H9 (cell line): ENCODE results near the gene TRIM2. TPM values are rescaled to one million over a fixed set of nuclear protein-coding genes. Genes with fewer than 3 reads are reported as not detected.

Experiments used
- DNase-seq: peaks from one replicate; pipeline ENCODE4 v3.0.0-alpha.2; 2017
- H2AFZ ChIP-seq: one replicate; pipeline ENCODE4 v1.6.1; 2013; ENCODE audit warnings: mild to moderate bottlenecking, low read length, control low read depth, moderate library complexity
- H2AK5ac ChIP-seq: 2 replicates; pipeline ENCODE4 v1.6.1; 2013; ENCODE audit warnings: low read length, control low read depth, mixed read lengths; ENCODE audit not compliant: insufficient read length
- H2BK120ac ChIP-seq: one replicate; pipeline ENCODE4 v1.6.1; 2013; ENCODE audit warnings: low read depth, mild to moderate bottlenecking, low read length, control low read depth, inconsistent platforms; ENCODE audit not compliant: poor library complexity, severe bottlenecking
- H2BK12ac ChIP-seq: 2 replicates; pipeline ENCODE4 v1.6.1; 2013; ENCODE audit warnings: low read length, control low read depth, mixed read lengths, low read depth; ENCODE audit not compliant: insufficient read length
- H2BK15ac ChIP-seq: 2 replicates; pipeline ENCODE4 v1.6.1; 2013; ENCODE audit warnings: low read depth, low read length, control low read depth
- H2BK20ac ChIP-seq: one replicate; pipeline ENCODE4 v1.6.1; 2013; ENCODE audit warnings: low read depth, mild to moderate bottlenecking, low read length, control low read depth, inconsistent platforms; ENCODE audit not compliant: poor library complexity, severe bottlenecking
- H2BK5ac ChIP-seq: 2 replicates; pipeline ENCODE4 v1.6.1; 2013; ENCODE audit warnings: low read length, control low read depth, mixed read lengths; ENCODE audit not compliant: insufficient read length
- H3K14ac ChIP-seq: 2 replicates; pipeline ENCODE4 v1.6.1; 2013; ENCODE audit warnings: low read length, control low read depth; ENCODE audit not compliant: insufficient read depth
- H3K18ac ChIP-seq: 2 replicates; pipeline ENCODE4 v1.6.1; 2013; ENCODE audit warnings: low read depth, mild to moderate bottlenecking, mixed read lengths, low read length, control low read depth; ENCODE audit not compliant: insufficient read length
- H3K23ac ChIP-seq: 2 replicates; pipeline ENCODE4 v1.6.1; 2013; ENCODE audit warnings: low read length, control low read depth, mixed read lengths, low read depth; ENCODE audit not compliant: insufficient read length
- H3K23me2 ChIP-seq: 2 replicates; pipeline ENCODE4 v1.6.1; 2013; ENCODE audit warnings: low read depth, mild to moderate bottlenecking, mixed read lengths, low read length, control low read depth; ENCODE audit not compliant: insufficient read length, poor library complexity, severe bottlenecking
- H3K27ac ChIP-seq: 2 replicates; pipeline ENCODE4 v1.5.1; 2013; ENCODE audit warnings: low read length, control low read depth, mixed read lengths, low read depth; ENCODE audit not compliant: insufficient read length
- H3K27me3 ChIP-seq: 2 replicates; pipeline ENCODE4 v1.6.1; 2013; ENCODE audit warnings: low read length, control low read depth, inconsistent platforms; ENCODE audit not compliant: insufficient read depth
- H3K4ac ChIP-seq: 2 replicates; pipeline ENCODE4 v1.6.1; 2013; ENCODE audit warnings: low read depth, mild to moderate bottlenecking, control low read depth, inconsistent platforms, low read length, moderate library complexity
- H3K4me1 ChIP-seq: 2 replicates; pipeline ENCODE4 v1.6.1; 2013; ENCODE audit warnings: low read length, control low read depth, inconsistent platforms; ENCODE audit not compliant: insufficient read depth
- H3K4me2 ChIP-seq: 2 replicates; pipeline ENCODE4 v1.6.1; 2013; ENCODE audit warnings: low read length, control low read depth, mixed read lengths; ENCODE audit not compliant: insufficient read length, insufficient read depth
- H3K56ac ChIP-seq: 2 replicates; pipeline ENCODE4 v1.6.1; 2013; ENCODE audit warnings: low read depth, mild to moderate bottlenecking, mixed read lengths, low read length, control low read depth; ENCODE audit not compliant: insufficient read length
- H3K79me1 ChIP-seq: 2 replicates; pipeline ENCODE4 v1.6.1; 2013; ENCODE audit warnings: low read depth, mild to moderate bottlenecking, moderate library complexity, low read length, control low read depth, inconsistent platforms; ENCODE audit not compliant: insufficient read depth, poor library complexity, severe bottlenecking
- H3K79me2 ChIP-seq: 2 replicates; pipeline ENCODE4 v1.6.1; 2013; ENCODE audit warnings: low read length, control low read depth, inconsistent platforms; ENCODE audit not compliant: insufficient read depth
- H3K9ac ChIP-seq: 2 replicates; pipeline ENCODE4 v1.6.1; 2013; ENCODE audit warnings: low read length, control low read depth, mixed read lengths; ENCODE audit not compliant: insufficient read length; ENCODE audit errors: extremely low read depth
- H3K9me3 ChIP-seq: one replicate; pipeline ENCODE4 v1.6.1; 2013; ENCODE audit warnings: low read depth, low read length, inconsistent platforms; ENCODE audit not compliant: control insufficient read depth
- H3T11ph ChIP-seq: one replicate; pipeline ENCODE4 v1.6.1; 2013; ENCODE audit warnings: mild to moderate bottlenecking, low read length, control low read depth, inconsistent platforms
- H4K20me1 ChIP-seq: one replicate; pipeline ENCODE4 v1.6.1; 2013; ENCODE audit not compliant: control insufficient read depth, insufficient read length, insufficient read depth
- H4K5ac ChIP-seq: 2 replicates; pipeline ENCODE4 v1.6.1; 2013; ENCODE audit warnings: low read depth, mild to moderate bottlenecking, mixed read lengths, low read length, control low read depth; ENCODE audit not compliant: insufficient read length
- H4K8ac ChIP-seq: replicated peaks from 2 replicates; pipeline ENCODE4 v1.6.1; 2013; ENCODE audit warnings: low read length, control low read depth, mixed read lengths, low read depth; ENCODE audit not compliant: insufficient read length
- H4K91ac ChIP-seq: 2 replicates; pipeline ENCODE4 v1.6.1; 2013; ENCODE audit warnings: low read depth, mild to moderate bottlenecking, moderate library complexity, mixed read lengths, low read length, control low read depth; ENCODE audit not compliant: insufficient read length
- H3K27ac Mint-ChIP-seq, 3 experiments: 2 replicates in 2 of 3; 3 replicates in 1 of 3; pipeline ENCODE4 v1.8.0; 2020 to 2021; ENCODE audit warnings: mixed read lengths in 3 of 3, mild to moderate bottlenecking in 1 of 3, moderate library complexity in 1 of 3
- H3K27me3 Mint-ChIP-seq: 2 replicates; pipeline ENCODE4 v1.8.0; 2021; ENCODE audit warnings: low read depth, mild to moderate bottlenecking, moderate library complexity, mixed read lengths
- H3K36me3 Mint-ChIP-seq, 3 experiments: 2 replicates in 2 of 3; 3 replicates in 1 of 3; pipeline ENCODE4 v1.8.0; 2020 to 2021; ENCODE audit warnings: low read depth in 3 of 3, mixed read lengths in 3 of 3; ENCODE audit not compliant: insufficient read depth in 1 of 3
- H3K4me1 Mint-ChIP-seq, 2 experiments: 2 replicates each; pipeline ENCODE4 v1.8.0; 2020; ENCODE audit warnings: mixed read lengths in 2 of 2
- H3K4me3 Mint-ChIP-seq, 2 experiments: 2 replicates in 1 of 2; 3 replicates in 1 of 2; pipeline ENCODE4 v1.8.0; 2020 to 2021; ENCODE audit warnings: mild to moderate bottlenecking in 2 of 2, mixed read lengths in 2 of 2, moderate library complexity in 1 of 2
- H3K9me3 Mint-ChIP-seq, 2 experiments: 2 replicates in 1 of 2; 3 replicates in 1 of 2; pipeline ENCODE4 v1.8.0; 2020; ENCODE audit warnings: mild to moderate bottlenecking in 2 of 2, mixed read lengths in 2 of 2, moderate library complexity in 1 of 2
- WGBS: extraction: QIAGEN DNeasy Blood & Tissue Kit; methylation state at CpG from one replicate; pipeline ENCODE4 v1.1.7; 2013; ENCODE audit warnings: missing lambda C conversion rate, low lambda C conversion rate, mixed read lengths; ENCODE audit not compliant: insufficient read length; ENCODE audit errors: extremely low coverage; 5-methylcytosine and 5-hydroxymethylcytosine counted together
- total RNA-seq: library from RNA; stranded (reverse); gene quantifications from 2 replicates; pipeline ENCODE4 v1.2.1, GENCODE V29; 2021
- TF ChIP-seq, protein P1 (sequence below): fragments of 200-600 bp; sonication (generic); conservative IDR thresholded peaks from 3 replicates; pipeline ENCODE4 v1.8.0; 2021; ENCODE audit warnings: antibody characterized with exemption, mild to moderate bottlenecking

Gene TRIM2
- total RNA-seq, 1 experiment from 2014 or later = 28.9 TPM

DNA sequence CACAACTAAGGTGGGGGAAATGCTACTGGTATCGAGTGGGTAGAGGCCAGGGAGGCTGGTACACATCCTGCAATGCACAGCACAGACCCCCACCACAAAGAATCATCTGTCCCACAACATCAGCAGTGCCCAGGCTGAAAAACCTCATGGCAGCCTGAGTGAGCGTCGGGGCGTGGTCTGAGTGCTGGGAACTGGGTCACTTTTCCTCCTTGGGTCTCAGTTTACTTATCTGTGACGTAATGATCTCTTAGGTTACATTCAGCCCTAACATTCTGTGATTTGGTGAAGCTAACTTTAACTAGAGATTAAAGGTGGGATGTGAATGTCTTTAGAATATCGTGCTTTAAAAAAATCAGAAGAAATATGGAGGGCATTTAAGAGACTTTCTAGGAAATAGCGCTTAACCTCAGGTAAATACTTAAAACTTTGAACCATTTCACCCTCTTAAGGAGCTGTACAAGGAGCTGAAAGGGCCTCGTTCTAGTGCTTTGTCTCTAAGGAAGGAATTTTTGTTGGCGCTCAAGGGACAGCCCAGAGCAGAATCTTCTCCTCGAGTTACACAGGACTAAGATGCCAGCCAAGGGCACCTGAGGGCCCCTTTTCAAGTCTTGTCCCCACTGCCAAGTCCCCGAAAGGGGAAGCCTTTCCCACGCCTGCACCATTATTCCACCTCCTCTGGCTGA lies 18.1 kb upstream of the TRIM2 start:
- Histone ChIP-seq H3K9me3 (no peaks in the 10 kb centered on the region), H2BK12ac (no peak overlapping the region), H3K4me2 (no peak overlapping the region), H4K5ac (no peak overlapping the region), H3K79me2 (no peaks in the 10 kb centered on the region), H3K9ac (no peak overlapping the region), H3K18ac (no peak overlapping the region), H3K79me1 (no peaks in the 10 kb centered on the region), H3K4me1 (no peaks in the 10 kb centered on the region), H2AK5ac (no peak overlapping the region), H4K8ac (no peak overlapping the region), H3K27me3 (no peaks in the 10 kb centered on the region), H2BK15ac (no peak overlapping the region), H2BK5ac (no peak overlapping the region), H3T11ph (no peak overlapping the region), H3K14ac (no peak overlapping the region), H3K56ac (no peak overlapping the region), H3K4ac (no peak overlapping the region), H2BK120ac (no peak overlapping the region), H4K20me1 (no peaks in the 10 kb centered on the region), H2BK20ac (no peak overlapping the region), H4K91ac (no peak overlapping the region), H2AFZ (no peak overlapping the region), H3K23me2 (no peaks in the 10 kb centered on the region), H3K23ac (no peak overlapping the region), H3K27ac (no peak overlapping the region)
- no peaks in the 10 kb centered on the region for H3K9me3 Mint-ChIP-seq
- DNase-seq = no peak
- peaks cover 2% of the 10 kb centered on the region for H3K27me3 Mint-ChIP-seq
- H3K4me3 Mint-ChIP-seq = no peak overlapping the region
- TF ChIP-seq, protein P1, sequence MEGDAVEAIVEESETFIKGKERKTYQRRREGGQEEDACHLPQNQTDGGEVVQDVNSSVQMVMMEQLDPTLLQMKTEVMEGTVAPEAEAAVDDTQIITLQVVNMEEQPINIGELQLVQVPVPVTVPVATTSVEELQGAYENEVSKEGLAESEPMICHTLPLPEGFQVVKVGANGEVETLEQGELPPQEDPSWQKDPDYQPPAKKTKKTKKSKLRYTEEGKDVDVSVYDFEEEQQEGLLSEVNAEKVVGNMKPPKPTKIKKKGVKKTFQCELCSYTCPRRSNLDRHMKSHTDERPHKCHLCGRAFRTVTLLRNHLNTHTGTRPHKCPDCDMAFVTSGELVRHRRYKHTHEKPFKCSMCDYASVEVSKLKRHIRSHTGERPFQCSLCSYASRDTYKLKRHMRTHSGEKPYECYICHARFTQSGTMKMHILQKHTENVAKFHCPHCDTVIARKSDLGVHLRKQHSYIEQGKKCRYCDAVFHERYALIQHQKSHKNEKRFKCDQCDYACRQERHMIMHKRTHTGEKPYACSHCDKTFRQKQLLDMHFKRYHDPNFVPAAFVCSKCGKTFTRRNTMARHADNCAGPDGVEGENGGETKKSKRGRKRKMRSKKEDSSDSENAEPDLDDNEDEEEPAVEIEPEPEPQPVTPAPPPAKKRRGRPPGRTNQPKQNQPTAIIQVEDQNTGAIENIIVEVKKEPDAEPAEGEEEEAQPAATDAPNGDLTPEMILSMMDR = no peak
- no peaks in the 10 kb centered on the region for H3K36me3 Mint-ChIP-seq
- no CpG with 5 or more reads among the region's 12 CpGs for WGBS
- H3K27ac Mint-ChIP-seq = peak overlapping the region in 1 of 3 experiments; percentile 14; a peak in 1 of 7 replicates
- H3K4me1 Mint-ChIP-seq = peaks cover 26 to 31% of the 10 kb centered on the region in 2 experiments
